ENCODE measurements around the gene AGAP1.

The AGAP1 gene

DNA sequence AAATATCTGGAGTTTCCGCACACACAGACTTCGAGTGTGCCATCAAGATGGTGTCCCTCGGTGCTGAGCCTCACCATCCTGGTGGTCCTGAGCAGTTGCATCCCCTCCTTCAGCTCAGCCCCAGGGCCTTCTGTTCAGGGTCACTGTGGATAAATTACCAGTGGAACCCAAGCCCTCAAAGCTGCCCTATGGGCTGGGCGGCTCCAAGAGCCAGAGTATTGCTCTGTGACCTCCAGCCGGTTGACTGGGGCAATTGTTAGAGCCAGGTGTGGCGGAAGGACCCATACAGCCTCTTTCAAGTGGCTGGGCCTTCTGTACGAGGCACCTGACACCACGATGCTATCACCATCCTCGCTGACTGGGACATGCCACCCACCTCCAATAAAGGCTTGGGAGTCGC, 458.9 kb downstream of the AGAP1 start:
- TF ChIP-seq, protein P1, sequence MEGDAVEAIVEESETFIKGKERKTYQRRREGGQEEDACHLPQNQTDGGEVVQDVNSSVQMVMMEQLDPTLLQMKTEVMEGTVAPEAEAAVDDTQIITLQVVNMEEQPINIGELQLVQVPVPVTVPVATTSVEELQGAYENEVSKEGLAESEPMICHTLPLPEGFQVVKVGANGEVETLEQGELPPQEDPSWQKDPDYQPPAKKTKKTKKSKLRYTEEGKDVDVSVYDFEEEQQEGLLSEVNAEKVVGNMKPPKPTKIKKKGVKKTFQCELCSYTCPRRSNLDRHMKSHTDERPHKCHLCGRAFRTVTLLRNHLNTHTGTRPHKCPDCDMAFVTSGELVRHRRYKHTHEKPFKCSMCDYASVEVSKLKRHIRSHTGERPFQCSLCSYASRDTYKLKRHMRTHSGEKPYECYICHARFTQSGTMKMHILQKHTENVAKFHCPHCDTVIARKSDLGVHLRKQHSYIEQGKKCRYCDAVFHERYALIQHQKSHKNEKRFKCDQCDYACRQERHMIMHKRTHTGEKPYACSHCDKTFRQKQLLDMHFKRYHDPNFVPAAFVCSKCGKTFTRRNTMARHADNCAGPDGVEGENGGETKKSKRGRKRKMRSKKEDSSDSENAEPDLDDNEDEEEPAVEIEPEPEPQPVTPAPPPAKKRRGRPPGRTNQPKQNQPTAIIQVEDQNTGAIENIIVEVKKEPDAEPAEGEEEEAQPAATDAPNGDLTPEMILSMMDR (conservative IDR thresholded peaks at IDR 0.05): no peak
- H3K27ac ChIP-seq: no peak overlapping the region

DNA sequence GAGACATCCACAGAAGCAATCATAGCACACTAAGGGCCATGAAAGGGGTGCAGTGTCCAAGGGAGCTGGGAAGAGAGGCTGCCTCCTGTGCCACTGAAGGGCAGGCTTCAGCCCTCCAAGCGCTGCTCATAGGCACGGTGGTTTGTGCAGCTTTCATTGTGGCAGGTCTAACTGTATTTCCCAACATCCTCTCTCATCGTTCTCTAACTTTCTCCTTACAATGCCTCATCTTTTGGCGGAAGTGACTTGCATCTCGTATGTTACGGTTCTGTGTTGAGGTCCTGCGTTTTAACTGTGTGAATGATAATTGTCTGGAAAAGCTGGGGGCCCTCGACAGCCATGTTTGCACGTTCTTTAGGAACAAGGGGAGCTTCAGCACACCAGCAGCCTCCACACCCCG, 460.4 kb downstream of the AGAP1 start:
- no peak overlapping the region for H3K27ac ChIP-seq
- TF ChIP-seq, protein P1 (conservative IDR thresholded peaks at IDR 0.05): no peak

DNA sequence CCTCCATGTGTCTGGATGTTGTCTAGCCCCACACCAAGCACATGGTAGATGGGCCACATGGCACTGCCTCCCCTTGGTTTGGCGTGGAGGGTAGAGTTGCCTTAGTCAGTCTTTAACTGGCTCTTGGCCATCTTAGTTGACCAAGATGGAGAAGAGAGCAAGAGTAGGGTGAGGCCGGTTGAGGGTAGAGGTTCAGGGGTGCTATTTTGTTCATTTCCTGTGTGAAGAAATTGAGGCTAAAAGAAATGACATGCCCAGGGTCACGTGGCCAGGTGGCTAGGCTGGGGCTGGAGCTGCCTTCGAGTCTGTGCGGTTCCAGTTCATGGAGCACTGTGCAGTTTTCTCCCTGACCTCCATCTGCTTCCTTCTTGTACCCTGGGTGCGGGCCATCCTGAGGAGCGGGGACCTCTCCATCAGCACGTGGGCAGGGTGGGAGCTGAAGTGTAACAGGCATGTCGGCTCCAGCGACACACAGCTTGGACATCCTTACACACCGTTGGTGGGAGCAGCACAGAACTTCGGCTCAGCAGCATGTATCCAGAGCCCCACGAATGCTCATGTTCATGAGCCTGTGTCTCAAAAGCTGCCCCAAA, 461.1 kb downstream of the AGAP1 start:
- H3K27ac ChIP-seq: no peak overlapping the region
- TF ChIP-seq, protein P1 (conservative IDR thresholded peaks at IDR 0.05): no peak

DNA sequence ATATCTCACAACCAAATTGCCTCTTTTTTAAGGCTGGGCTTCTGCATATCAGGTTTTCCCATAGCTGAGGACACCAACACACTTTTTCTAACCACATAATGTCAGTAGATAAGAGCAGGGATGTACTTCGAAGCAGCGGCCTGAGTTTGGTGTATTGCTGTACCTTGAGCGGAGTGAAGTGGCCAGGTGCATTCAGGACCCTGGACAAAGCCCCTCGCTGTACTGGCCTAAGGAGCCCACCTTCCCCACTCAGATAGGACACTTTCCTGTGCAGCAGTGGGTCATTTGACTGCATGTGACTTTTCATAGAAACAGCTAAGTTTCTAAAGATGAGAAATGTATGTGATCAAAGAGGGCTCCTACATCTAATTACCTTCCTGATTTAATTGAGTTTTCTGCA, 461.8 kb downstream of the AGAP1 start:
- no peak overlapping the region for H3K27ac ChIP-seq
- TF ChIP-seq, protein P1 (conservative IDR thresholded peaks at IDR 0.05): no peak

DNA sequence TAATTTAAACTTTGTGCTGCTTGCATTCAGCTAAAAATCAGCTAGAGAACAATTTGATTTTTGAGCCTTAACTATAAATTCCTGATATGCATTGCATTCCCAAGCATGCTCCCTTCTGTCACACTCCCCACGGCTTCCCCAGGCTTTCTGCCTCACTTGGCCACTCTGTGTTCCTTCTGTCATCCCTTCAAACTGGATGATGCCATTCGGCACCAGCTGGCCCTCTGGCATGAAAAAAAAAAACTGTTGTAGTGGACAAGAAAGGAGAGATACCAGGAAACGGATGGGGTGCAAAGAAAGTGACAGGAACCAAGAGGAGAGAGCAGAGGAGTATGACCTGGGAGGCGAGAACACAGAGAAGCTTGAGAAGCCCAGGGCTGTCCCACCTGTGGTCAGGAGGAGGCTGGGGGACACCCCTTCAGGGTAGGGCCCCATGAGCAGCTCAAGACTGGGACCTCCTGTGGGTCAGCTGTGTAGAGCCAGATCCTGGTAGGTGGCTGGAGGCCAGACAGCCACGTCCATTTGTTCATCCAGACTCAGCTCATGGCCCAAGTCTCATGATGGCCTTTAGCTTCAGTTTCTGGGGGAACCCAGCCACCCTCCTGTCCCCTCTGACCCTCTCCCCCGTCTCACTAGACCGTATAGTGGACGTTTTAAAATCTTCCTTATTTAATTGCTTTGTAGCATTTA, 462.6 kb downstream of the AGAP1 start:
- no peak overlapping the region for H3K27ac ChIP-seq
- TF ChIP-seq, protein P1 (conservative IDR thresholded peaks at IDR 0.05): no peak

DNA sequence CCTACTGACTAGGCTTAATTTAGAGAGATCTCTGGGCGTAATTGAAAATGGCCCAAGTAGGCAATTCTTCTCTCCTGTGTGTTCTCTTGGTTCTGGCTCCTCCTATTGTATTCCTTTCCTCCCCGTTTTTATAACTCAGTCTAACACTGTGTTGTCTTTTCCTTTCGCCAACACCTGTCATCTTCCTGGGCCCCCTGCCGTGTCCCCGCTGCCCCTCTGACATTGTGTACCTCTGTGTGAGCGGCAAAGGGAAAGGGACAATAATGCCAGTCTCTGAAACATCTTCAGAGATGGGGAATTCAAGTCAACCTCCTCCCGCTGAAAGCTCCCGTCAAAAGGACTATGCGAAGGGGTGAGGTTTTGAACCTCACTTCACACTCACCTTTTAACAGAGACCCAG, 463.4 kb downstream of the AGAP1 start:
- H3K27ac ChIP-seq: no peak overlapping the region
- TF ChIP-seq, protein P1 (conservative IDR thresholded peaks at IDR 0.05): no peak

DNA sequence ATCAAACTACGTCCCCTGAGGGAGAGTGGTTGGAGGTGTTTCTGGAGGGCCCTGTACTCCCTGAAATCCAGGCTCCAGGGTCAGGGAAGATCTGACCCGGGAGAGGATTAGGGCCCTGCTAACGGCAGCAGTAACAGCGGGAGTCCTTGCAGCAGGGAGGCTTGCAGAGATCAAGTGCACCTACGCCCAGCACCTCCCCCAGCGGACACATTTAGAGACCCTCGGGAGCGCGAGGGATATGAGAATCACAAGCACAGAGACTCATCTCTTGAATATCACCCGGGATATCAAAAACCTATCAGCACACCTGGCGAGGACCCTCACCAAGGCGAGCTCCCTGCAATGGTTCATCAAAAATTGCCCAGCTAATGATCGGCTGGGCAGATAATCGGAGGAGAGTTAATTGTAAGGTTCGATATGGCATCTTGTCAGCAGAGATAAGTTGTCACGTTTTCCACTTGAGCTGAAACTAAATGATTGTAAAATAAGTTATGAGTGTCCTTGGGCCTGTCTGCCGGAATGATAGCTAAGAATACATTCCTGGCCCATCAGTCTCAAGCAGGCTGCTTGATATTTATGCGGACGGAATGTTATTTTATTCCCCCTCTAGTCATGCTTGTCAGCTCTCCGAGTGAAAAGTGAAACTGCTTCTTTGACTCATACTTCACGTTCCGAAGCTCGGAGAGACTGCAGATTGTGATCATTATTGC, 464.5 kb downstream of the AGAP1 start:
- no peak overlapping the region for H3K27ac ChIP-seq
- TF ChIP-seq, protein P1 (conservative IDR thresholded peaks at IDR 0.05): no peak

Data from VCaP (cell line).